Activated naive CD4-positive, alpha-beta T cell (primary cell): ENCODE measurements around the gene UBE3B.

Experiments used
- DNase-seq, 4 experiments: peaks; one replicate each; lab custom pipeline; 2025; lab: John Stamatoyannopoulos, UW

UBE3B gene

GRCh38 chr12:109532721-109533486 lies 55.5 kb downstream of the UBE3B start:
- no peak for DNase-seq

- no peak for DNase-seq
Observed at GRCh38 chr12:109533487-109533740, 56.0 kb downstream of the UBE3B start.

- DNase-seq: no peak
Observed at GRCh38 chr12:109534456-109534855, 57.0 kb downstream of the UBE3B start.

GRCh38 chr12:109535231-109535862 lies 57.9 kb downstream of the UBE3B start:
- no peak for DNase-seq

GRCh38 chr12:109535863-109536250 lies 58.4 kb downstream of the UBE3B start:
- no peak for DNase-seq

- DNase-seq: no peak
Observed at GRCh38 chr12:109537136-109537535, 59.7 kb downstream of the UBE3B start.

GRCh38 chr12:109538191-109538863 lies 60.9 kb downstream of the UBE3B start:
- no peak for DNase-seq

GRCh38 chr12:109539508-109539907 lies 62.1 kb downstream of the UBE3B start:
- DNase-seq: no peak

GRCh38 chr12:109540526-109541412 lies 63.3 kb downstream of the UBE3B start:
- DNase-seq: no peak

- no peak for DNase-seq
Observed at GRCh38 chr12:109541413-109541726, 63.9 kb downstream of the UBE3B start.

- DNase-seq: no peak
Observed at GRCh38 chr12:109542014-109542413, 64.6 kb downstream of the UBE3B start.

- DNase-seq: no peak
Observed at GRCh38 chr12:109542876-109543275, 65.4 kb downstream of the UBE3B start.

- DNase-seq: no peak
Observed at GRCh38 chr12:109544955-109545531, 67.6 kb downstream of the UBE3B start.

- no peak for DNase-seq
Observed at GRCh38 chr12:109545826-109546225, 68.4 kb downstream of the UBE3B start.

GRCh38 chr12:109547286-109547685 lies 69.9 kb downstream of the UBE3B start:
- DNase-seq: no peak

GRCh38 chr12:109548258-109548657 lies 70.8 kb downstream of the UBE3B start:
- no peak for DNase-seq

GRCh38 chr12:109549613-109550270 lies 72.3 kb downstream of the UBE3B start:
- no peak for DNase-seq

- no peak for DNase-seq
Observed at GRCh38 chr12:109550281-109550680, 72.8 kb downstream of the UBE3B start.

- DNase-seq: no peak
Observed at GRCh38 chr12:109551108-109551507, 73.7 kb downstream of the UBE3B start.

GRCh38 chr12:109552971-109553370 lies 75.5 kb downstream of the UBE3B start:
- no peak for DNase-seq

- DNase-seq: no peak
Observed at GRCh38 chr12:109553483-109553882, 76.0 kb downstream of the UBE3B start.
